Measurements from ENCODE around the gene RBMS1. TPM values are rescaled to one million over a fixed set of nuclear protein-coding genes. Genes with fewer than 3 reads are reported as not detected.

RBMS1 gene
- total RNA-seq, 6 experiments from 2014 or later = 8.5 to 21.4 (median 14.3) TPM

- DNase-seq = peak in 2 of 3 donors; percentile 60 to 61
- ATAC-seq = peak; percentile 71 to 89 (median 83)
- WGBS (ENCODE audit: insufficient coverage, low coverage, low lambda C conversion rate, missing lambda C conversion rate) = 36% methylated on average over 5 of the region's 5 CpGs
- intact Hi-C loops (cut with DNase I) = no loop called here
- Histone ChIP-seq H3K27ac (peak overlapping the region in 1 of 3 donors; percentile 35), H3K9me3 (no peaks in the 10 kb centered on the region), H3K4me3 (no peak overlapping the region), H3K4me1 (no peaks in the 10 kb centered on the region), H3K27me3 (no peaks in the 10 kb centered on the region), H3K36me3 (no peaks in the 10 kb centered on the region)
- TF ChIP-seq CTCF (IDR thresholded peaks at IDR 0.05) (no peak), POLR2A (IDR thresholded peaks at IDR 0.05) (no peak)
Observed at GRCh38 chr2:160294339-160294803, 199.2 kb downstream of the RBMS1 start.

- no peak for DNase-seq
Observed at GRCh38 chr2:160293391-160294091, 200.1 kb downstream of the RBMS1 start.

GRCh38 chr2:160292225-160292624 is 201.4 kb downstream of the RBMS1 start:
- Histone ChIP-seq H3K9me3 (no peaks in the 10 kb centered on the region), H3K27me3 (no peaks in the 10 kb centered on the region), H3K27ac (no peak overlapping the region), H3K36me3 (no peaks in the 10 kb centered on the region), H3K4me1 (no peaks in the 10 kb centered on the region), H3K4me3 (no peak overlapping the region)
- TF ChIP-seq POLR2A (IDR thresholded peaks at IDR 0.05) = no peak
- TF ChIP-seq CTCF (IDR thresholded peaks at IDR 0.05) = no peak
- intact Hi-C loops (cut with DNase I) = no loop called here
- ATAC-seq (no peak), DNase-seq (no peak)
- WGBS (ENCODE audit: insufficient coverage, low coverage, low lambda C conversion rate, missing lambda C conversion rate) = 100% methylated on average over 1 of the region's 1 CpG

More at GRCh38 chr2:160293391-160294091, 200.1 kb downstream of the RBMS1 start:
- H3K9me3 ChIP-seq = no peaks in the 10 kb centered on the region
- ATAC-seq = no peak
- H3K4me1 ChIP-seq = no peaks in the 10 kb centered on the region
- intact Hi-C loops (cut with DNase I) = no loop called here
- no peak for TF ChIP-seq POLR2A (IDR thresholded peaks at IDR 0.05)
- TF ChIP-seq CTCF (IDR thresholded peaks at IDR 0.05) = no peak
- no peaks in the 10 kb centered on the region for H3K36me3 ChIP-seq
- H3K4me3 ChIP-seq = no peak overlapping the region
- peak overlapping the region in 1 of 3 donors; percentile 35 for H3K27ac ChIP-seq
- 91% methylated on average over 6 of the region's 6 CpGs for WGBS (ENCODE audit: insufficient coverage, low coverage, low lambda C conversion rate, missing lambda C conversion rate)
- H3K27me3 ChIP-seq = no peaks in the 10 kb centered on the region

GRCh38 chr2:160291382-160291781 is 202.2 kb downstream of the RBMS1 start:
- no peaks in the 10 kb centered on the region for H3K9me3 ChIP-seq
- intact Hi-C loops (cut with DNase I) = no loop called here
- no peaks in the 10 kb centered on the region for H3K36me3 ChIP-seq
- H3K27ac ChIP-seq = no peak overlapping the region
- no peak for DNase-seq
- H3K4me3 ChIP-seq = no peak overlapping the region
- TF ChIP-seq CTCF (IDR thresholded peaks at IDR 0.05) = no peak
- no peak for TF ChIP-seq POLR2A (IDR thresholded peaks at IDR 0.05)
- H3K4me1 ChIP-seq = no peaks in the 10 kb centered on the region
- H3K27me3 ChIP-seq = no peaks in the 10 kb centered on the region
- 62% methylated on average over 4 of the region's 4 CpGs for WGBS (ENCODE audit: insufficient coverage, low coverage, low lambda C conversion rate, missing lambda C conversion rate)
- ATAC-seq = no peak

All from right lobe of liver (tissue), 6 donors.